HG03045 (cell line): ENCODE data around the gene ORM1.

Experiments
- ATAC-seq: cut with Tn5 transposase; IDR thresholded peaks from one replicate; pipeline ENCODE4 v1.9.1; 2021; ENCODE audit warnings: mild to moderate bottlenecking, moderate library complexity; ENCODE audit not compliant: unreplicated experiment

The ORM1 gene

GRCh38 chr9:114361542-114361941 lies 38.6 kb downstream of the ORM1 start:
- no peak for ATAC-seq

GRCh38 chr9:114362394-114362793 lies 39.5 kb downstream of the ORM1 start:
- no peak for ATAC-seq

GRCh38 chr9:114363424-114363823 lies 40.5 kb downstream of the ORM1 start:
- ATAC-seq, result no peak

DNA sequence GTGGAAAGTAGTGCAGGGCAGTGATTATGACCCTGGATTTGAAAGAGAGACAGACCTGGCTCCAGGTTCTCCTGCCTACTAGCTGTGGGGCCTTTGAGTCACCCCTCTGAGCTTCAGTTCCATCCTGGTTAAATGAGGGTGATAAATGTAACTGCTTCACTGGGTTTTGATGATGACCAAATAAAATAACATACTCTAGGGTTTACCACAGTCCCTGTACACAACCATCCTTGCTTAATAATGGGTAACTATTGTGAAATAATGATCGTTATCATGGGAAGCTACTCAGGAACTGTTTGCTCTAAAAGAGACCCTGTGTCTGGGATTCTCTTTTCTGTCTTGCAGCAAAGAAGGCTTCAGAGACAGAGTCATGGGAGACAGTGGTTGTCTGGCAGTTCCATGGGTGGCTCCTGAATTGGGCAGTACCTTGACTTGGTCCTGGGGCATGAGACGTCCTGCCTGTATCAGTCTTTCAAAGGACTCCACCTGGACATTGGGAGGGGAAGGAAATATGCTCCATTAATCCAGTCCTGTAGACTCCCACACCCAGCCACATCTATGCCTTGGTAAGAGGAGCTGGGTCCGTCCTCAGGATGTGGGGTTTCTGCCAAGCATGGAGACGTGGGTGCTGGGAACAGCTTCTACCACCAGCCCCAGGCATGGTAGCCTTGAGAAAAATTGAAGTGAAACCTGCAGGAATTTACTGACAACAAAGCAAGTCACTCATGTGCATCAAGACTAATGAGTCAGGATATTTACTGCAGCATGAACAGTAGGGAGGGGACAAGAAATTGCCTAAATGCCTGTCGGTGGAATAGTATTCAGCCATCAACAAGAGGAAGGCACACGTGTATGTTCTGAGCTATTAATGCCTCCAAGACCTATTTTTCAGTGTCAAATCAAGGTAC lies 41.5 kb downstream of the ORM1 start:
- ATAC-seq, result no peak

GRCh38 chr9:114365194-114365593 lies 42.3 kb downstream of the ORM1 start:
- ATAC-seq, result no peak

DNA sequence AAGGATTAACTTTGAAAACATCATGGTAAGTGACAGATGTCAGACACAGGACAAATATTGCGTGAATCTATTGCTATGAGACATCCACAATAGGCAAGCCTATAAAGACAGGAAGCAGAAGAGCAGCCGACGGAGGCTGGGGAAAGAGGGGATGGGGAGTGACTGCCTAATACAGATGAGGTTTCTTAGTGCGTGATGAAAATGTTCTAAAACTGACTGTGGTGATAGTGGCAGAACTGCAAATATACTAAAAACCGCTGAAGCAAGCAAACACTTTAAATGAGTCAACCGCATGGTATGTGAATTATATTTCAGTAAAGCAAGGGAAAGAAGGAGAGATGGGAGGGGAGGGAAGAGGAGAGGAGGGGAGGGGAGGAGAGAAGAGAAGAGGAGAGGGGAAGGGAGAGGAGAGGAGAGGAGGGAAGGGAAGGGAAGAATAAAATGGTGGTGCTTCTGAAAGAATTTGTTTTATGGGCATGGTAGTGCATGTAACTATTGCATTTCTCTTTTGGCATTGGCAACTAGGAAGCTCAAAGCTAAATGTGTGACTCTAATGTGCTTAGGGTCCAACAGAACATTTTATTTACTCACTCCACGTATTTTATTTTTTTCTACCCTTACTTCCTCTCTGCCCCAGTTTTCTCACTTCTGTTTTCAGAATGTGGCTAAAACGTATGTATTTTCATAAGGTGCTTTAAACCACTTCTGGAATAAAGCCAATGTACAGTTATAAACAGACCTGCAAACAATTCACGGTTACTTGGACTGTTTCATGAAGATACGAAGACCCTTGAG lies 43.6 kb downstream of the ORM1 start:
- ATAC-seq, result peak; percentile 44

DNA sequence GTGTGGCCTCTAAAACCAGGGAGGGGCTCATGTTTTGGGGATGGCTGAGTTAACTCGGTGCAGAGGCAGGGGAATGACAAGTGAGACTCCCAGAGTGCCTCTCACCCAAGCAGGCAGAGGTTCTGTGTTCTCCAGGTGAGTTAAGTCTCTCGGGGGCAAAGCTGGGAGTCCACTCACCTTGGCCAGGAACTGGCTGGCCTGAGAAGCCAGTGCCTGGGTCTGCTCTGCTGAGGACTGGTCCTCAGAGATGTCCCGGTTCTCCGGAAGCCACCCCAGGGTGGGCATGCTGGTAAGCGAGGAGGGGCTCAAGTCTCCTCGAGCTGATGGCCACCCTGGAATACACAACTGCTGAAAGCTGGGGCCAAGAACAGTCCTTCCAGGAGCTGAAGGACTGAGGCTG lies 44.5 kb downstream of the ORM1 start:
- ATAC-seq, result no peak

- no peak for ATAC-seq
Observed at GRCh38 chr9:114367772-114368569, 45.1 kb downstream of the ORM1 start.

GRCh38 chr9:114369216-114370130 lies 46.6 kb downstream of the ORM1 start:
- ATAC-seq, result no peak

GRCh38 chr9:114370251-114370967 lies 47.5 kb downstream of the ORM1 start:
- ATAC-seq, result no peak

GRCh38 chr9:114370968-114371320 lies 48.0 kb downstream of the ORM1 start:
- ATAC-seq, result no peak

DNA sequence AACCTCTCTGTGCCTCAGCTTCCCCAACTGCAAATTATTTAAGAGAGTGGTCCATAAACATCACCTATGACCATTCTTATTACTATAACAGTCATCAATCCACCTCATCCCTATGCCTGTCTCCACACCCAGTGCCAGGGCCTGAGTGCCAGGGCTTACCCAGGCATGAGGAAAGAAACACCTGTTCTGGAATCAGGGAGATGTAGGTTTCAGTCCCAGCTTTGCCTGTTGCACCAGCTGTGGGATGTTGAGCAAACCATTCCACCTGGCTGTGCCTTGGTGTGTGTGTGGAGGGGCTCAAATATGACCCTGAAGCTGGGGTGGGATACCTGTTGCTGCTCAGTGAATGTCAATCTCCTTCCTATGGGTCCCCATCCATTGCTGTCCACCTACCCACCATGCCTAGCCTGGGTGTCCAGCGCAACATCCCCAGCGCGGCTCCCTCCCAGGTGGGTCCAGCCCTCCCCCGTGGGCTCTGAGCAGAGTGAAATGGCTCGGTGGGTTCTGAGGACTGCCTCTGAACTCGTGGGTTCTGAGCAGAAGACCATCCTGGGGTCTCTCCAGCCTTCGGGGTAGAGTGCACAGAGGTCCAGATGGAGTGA lies 48.5 kb downstream of the ORM1 start:
- ATAC-seq, result no peak

DNA sequence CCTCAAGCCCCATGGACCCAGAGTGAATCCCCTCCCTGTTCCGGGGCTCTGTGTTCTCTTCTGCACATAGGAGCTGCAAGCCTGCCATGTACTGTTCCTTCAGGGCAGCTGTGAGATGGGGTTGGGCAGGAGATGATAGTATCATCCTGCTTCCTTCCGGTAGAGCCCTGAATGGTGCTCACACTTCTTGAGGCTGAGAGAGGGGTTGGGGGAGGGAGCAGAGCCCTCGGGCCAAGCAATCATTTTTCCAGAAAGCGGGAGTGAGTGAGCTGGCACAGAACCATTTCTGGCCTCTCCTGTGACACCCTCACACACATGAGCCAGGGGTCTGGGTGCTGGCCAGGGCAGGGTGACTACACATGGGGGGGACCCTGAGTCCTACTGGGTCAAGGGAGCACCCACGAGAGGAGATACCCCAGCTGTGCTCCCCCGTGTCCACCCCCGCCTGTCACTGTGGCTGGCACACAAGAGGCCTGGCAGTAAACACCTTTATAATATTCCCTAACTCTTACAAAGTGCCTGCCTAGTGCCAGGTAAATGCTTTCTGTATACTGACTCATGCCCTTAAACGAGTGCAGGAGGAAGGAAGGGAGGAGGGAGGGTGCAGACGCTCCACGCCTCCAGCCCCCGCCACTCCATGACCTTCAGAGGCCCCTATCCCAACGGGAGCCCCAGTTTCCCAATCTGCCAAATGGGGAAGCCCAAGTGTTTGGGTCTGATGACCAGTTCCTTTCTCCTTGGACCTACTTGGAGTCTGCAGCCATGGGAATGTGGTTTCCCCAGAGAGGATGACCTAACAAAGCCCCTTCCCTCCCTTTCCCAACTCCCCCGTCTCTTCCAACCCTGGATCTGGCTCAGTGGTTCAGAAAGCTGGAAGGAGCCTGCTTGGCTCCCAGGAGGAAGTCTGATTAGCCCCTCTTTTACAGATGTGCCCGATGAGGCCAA lies 49.3 kb downstream of the ORM1 start:
- no peak for ATAC-seq

DNA sequence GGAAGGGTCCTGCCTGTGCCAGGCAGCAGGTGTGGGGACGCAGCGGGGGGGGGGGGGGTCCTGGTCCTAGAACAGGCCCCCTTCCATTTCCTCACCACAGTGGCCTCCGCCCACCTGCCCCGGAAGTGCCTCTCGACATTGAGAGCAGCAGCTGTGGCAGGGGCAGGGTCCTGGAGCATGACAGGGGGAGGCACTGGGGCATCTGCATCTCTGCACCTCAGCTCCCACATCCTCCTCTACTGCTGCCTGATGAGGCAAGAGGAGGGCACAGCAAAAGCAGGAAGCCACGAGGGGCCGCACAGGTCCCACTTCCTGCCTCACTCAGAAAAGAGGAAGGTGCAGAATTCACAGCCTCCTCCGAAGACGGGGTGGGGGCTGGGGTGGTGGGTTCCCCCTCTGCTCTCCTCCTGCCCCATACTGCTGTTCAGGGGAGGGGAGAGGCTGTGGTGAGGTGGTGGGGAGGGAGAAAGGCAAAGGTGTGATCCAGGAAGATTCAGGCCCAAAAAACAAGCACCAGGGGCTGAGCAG lies 50.1 kb downstream of the ORM1 start:
- ATAC-seq, result peak; percentile 84

DNA sequence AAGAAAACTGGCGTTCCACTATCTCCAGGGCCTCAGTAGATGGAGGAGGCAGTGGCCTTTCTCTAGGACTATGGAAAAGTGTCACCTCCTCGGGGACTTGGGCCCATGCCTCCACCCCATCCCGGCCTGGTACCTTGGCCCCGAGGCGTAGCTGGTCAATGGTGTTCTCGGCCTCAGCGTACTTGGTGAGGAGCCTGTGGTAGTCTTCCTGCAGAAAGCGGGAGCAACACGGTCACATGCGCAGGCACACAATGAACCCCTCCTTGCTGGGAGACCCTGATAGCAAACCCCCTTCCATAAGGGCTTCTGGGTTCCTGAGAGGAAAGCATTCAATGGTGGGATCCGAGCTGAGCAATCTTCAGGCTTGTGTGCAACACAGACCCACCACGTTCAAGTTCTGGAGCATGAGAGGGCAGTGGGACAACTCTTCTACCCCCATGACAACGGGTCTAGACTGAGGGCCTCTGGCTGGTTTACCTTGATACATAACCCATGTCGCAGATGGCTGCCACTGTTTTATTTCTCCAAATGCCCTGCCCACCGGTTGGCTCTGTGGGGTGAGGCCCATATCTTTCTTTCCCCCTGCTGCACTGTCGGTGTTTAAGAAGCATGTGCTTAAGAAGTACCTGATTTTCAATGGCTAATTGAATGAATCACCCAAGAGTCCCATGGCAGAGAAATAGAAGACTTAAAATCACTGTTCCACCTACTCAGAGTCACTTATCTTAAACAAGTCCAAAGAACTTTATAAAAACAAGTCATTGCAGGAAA lies 51.2 kb downstream of the ORM1 start:
- ATAC-seq, result no peak

GRCh38 chr9:114374936-114375335 lies 52.0 kb downstream of the ORM1 start:
- no peak for ATAC-seq
